A673 (cell line): Measurements from ENCODE around the gene CFL1. TPM values are rescaled to one million over a fixed set of nuclear protein-coding genes. Genes with fewer than 3 reads are reported as not detected.

Experiments used
- BruUV-seq: library from RNA; stranded (reverse); fragments of 400-500 nt; replicated peaks from 2 replicates; lab custom pipeline; 2021; lab: Mats Ljungman, UMichigan
- CTCF ChIA-PET: fragments of 300-600 bp; sonication (Branson Sonifier 250); formaldehyde crosslinking; loops from one replicate; lab custom pipeline; 2022; ENCODE audit warnings: antibody characterized with exemption; lab: Charles Lee
- POLR2A ChIA-PET: fragments of 300-600 bp; sonication (Branson Sonifier 250); formaldehyde crosslinking; loops from one replicate; lab custom pipeline; 2022; ENCODE audit warnings: antibody characterized with exemption; ENCODE audit not compliant: low non-redundant PET; lab: Charles Lee
- DNase-seq: peaks from one replicate; pipeline ENCODE4 v3.0.0-alpha.2; 2015; ENCODE audit warnings: low spot score
- H3K27ac ChIP-seq: fragments of 200-600 bp; sonication (generic); 2 replicates; pipeline ENCODE4 v1.5.1; 2016; ENCODE audit warnings: mixed run types, low read depth, mild to moderate bottlenecking, mixed read lengths, antibody characterized with exemption, low read length; ENCODE audit not compliant: poor library complexity, severe bottlenecking
- H3K27me3 ChIP-seq: fragments of 200-600 bp; sonication (generic); replicated peaks from 2 replicates; pipeline ENCODE4 v1.6.1; 2017; ENCODE audit warnings: mixed run types, low read depth, mild to moderate bottlenecking, mixed read lengths, antibody characterized with exemption, low read length; ENCODE audit not compliant: insufficient read depth, poor library complexity
- H3K36me3 ChIP-seq: fragments of 200-600 bp; sonication (generic); 2 replicates; pipeline ENCODE4 v1.6.1; 2016; ENCODE audit warnings: mixed run types, mild to moderate bottlenecking, mixed read lengths, antibody characterized with exemption, low read length; ENCODE audit not compliant: insufficient read depth, poor library complexity, severe bottlenecking
- H3K4me1 ChIP-seq: fragments of 200-600 bp; sonication (generic); 2 replicates; pipeline ENCODE4 v1.6.1; 2017; ENCODE audit warnings: mixed run types, mild to moderate bottlenecking, mixed read lengths, antibody characterized with exemption, low read length; ENCODE audit not compliant: insufficient read depth, poor library complexity, severe bottlenecking
- H3K4me3 ChIP-seq: fragments of 200-600 bp; sonication (generic); 2 replicates; pipeline ENCODE4 v1.5.1; 2016; ENCODE audit warnings: low read depth, mixed run types, mild to moderate bottlenecking, mixed read lengths, low read length; ENCODE audit not compliant: poor library complexity, severe bottlenecking
- H3K9me3 ChIP-seq: fragments of 200-600 bp; sonication (generic); 2 replicates; pipeline ENCODE4 v1.6.1; 2016; ENCODE audit warnings: mixed run types, low read depth, mild to moderate bottlenecking, mixed read lengths, antibody characterized with exemption, low read length; ENCODE audit not compliant: poor library complexity, severe bottlenecking
- EZH2 ChIP-seq: fragments of 200-600 bp; sonication (generic); IDR thresholded peaks from 2 replicates; pipeline ENCODE4 v1.6.1; 2017; ENCODE audit warnings: borderline replicate concordance, low read depth, mild to moderate bottlenecking, mixed read lengths, antibody characterized with exemption, low read length; ENCODE audit not compliant: poor library complexity, severe bottlenecking
- intact Hi-C: fragments of 100-400 bp; cut with micrococcal nuclease; formaldehyde crosslinking; loops from one replicate; pipeline ENCODE4 v1.10.0; 2022; ENCODE audit not compliant: unreplicated experiment
- total RNA-seq: library from RNA; stranded (reverse); gene quantifications from 2 replicates; pipeline ENCODE4 v1.2.3, GENCODE V29; 2021
- TF ChIP-seq, protein P1 (sequence below): fragments of 300-800, 200-600 bp; sonication (generic); conservative IDR thresholded peaks from 2 replicates; pipeline ENCODE4 v1.5.1; 2017; ENCODE audit warnings: low read depth, mild to moderate bottlenecking, antibody characterized with exemption, low read length, moderate library complexity, mixed read lengths

The CFL1 gene
- total RNA-seq, 1 experiment from 2014 or later = 1,649 TPM

DNA sequence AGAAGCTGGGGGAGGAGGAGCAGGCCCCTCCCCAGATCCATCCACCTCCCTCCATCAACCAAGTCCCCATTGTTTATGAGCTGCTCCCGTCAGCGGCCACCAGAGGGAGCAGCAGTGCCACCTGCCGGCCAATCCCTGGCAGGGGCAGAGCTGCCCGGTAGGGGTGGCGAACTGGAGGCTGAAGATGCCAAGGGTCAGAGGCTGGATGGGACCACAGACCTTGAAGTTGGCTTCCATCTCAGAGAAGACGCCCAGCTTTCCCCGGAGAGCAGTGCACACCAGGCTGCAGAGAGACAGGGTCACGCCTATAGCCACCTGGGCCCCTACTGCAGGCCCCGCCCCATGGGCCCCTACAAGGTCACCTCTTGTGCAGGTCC lies 26.7 kb upstream of the CFL1 start:
- ChIA-PET POLR2A (interaction anchor here (0.5 to 0.9 kb wide), 2 partner anchors 18 to 1536 kb away, joined by 3 to 13 read pairs; no protein-coding TSS in a partner anchor), CTCF (interaction anchor here (0.6 to 2.3 kb wide), 11 partner anchors 11 to 946 kb away, joined by 3 to 16 read pairs (median 5); partner anchors contain the start of genes FOSL1 and MUS81)
- Histone ChIP-seq H3K4me1 (peaks cover 14% of the 10 kb centered on the region), H3K4me3 (no peak overlapping the region), H3K9me3 (no peaks in the 10 kb centered on the region), H3K36me3 (peaks cover 48% of the 10 kb centered on the region), H3K27me3 (no peaks in the 10 kb centered on the region), H3K27ac (no peak overlapping the region)
- DNase-seq = peak; percentile 84
- TF ChIP-seq, protein P1, sequence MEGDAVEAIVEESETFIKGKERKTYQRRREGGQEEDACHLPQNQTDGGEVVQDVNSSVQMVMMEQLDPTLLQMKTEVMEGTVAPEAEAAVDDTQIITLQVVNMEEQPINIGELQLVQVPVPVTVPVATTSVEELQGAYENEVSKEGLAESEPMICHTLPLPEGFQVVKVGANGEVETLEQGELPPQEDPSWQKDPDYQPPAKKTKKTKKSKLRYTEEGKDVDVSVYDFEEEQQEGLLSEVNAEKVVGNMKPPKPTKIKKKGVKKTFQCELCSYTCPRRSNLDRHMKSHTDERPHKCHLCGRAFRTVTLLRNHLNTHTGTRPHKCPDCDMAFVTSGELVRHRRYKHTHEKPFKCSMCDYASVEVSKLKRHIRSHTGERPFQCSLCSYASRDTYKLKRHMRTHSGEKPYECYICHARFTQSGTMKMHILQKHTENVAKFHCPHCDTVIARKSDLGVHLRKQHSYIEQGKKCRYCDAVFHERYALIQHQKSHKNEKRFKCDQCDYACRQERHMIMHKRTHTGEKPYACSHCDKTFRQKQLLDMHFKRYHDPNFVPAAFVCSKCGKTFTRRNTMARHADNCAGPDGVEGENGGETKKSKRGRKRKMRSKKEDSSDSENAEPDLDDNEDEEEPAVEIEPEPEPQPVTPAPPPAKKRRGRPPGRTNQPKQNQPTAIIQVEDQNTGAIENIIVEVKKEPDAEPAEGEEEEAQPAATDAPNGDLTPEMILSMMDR = peak; percentile 100
- TF ChIP-seq EZH2 = no peak
- BruUV-seq = no TSS peak
- intact Hi-C loops = loop anchor here (1.0 kb wide), 1 partner anchor 105 kb away; no protein-coding TSS in a partner anchor

DNA sequence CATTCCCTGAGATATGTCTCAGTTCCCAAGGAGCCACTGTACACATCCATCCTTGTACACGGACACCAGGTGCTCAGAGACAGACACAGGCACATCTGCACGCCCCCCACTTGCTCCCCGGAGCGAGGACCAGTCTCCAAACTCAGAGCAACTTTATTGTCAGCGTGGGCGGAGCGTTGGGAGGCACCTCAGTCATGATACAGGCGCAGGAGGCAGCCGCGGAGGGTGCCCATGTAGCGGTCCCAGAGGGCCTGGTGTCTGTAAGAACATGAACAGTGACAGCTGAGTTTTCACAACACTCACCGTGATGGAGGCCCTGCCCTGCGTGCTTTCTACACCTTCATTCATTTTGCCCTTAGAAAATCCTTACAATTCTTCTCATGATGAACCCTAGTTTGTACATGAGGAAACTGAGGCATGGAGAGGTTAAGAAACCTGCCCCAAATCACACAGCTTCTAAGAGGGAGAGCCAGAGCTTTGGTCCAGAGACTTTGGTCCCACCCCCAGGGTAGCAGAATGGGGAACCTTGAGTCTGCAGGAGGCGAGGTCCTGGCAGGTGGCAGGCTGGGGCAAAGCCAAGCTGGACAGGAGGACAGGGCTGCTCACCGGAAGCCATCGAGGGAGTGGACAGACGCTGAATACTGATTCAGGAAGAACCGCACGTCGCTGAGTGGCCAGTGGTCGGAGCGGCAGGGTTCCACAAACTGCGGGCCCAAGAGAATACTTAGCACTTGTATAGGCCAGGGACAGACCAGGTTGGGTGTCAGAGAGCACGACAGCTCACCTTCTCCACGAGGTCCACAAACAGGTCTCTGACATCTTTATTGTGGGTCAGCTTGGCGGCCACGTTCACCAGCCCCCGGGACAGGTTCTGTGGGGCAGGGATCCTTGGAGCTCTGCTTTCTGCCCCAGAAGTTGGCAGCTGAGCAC lies 26.1 kb upstream of the CFL1 start:
- intact Hi-C loops = loop anchor here (1.0 kb wide), 1 partner anchor 105 kb away; no protein-coding TSS in a partner anchor
- DNase-seq = no peak
- Histone ChIP-seq H3K4me1 (peaks cover 8% of the 10 kb centered on the region), H3K27ac (no peak overlapping the region), H3K36me3 (peaks cover 48% of the 10 kb centered on the region), H3K27me3 (no peaks in the 10 kb centered on the region), H3K9me3 (no peaks in the 10 kb centered on the region), H3K4me3 (no peak overlapping the region)
- CTCF ChIA-PET = interaction anchor here (0.6 to 2.3 kb wide), 10 partner anchors 10 to 946 kb away, joined by 3 to 16 read pairs (median 6); partner anchors contain the start of gene MUS81
- no TSS peak for BruUV-seq
- POLR2A ChIA-PET = interaction anchor here (0.9 kb wide), 1 partner anchor 18 kb away, joined by 13 read pairs; no protein-coding TSS in a partner anchor
- TF ChIP-seq, protein P1 = no peak
- no peak for TF ChIP-seq EZH2

DNA sequence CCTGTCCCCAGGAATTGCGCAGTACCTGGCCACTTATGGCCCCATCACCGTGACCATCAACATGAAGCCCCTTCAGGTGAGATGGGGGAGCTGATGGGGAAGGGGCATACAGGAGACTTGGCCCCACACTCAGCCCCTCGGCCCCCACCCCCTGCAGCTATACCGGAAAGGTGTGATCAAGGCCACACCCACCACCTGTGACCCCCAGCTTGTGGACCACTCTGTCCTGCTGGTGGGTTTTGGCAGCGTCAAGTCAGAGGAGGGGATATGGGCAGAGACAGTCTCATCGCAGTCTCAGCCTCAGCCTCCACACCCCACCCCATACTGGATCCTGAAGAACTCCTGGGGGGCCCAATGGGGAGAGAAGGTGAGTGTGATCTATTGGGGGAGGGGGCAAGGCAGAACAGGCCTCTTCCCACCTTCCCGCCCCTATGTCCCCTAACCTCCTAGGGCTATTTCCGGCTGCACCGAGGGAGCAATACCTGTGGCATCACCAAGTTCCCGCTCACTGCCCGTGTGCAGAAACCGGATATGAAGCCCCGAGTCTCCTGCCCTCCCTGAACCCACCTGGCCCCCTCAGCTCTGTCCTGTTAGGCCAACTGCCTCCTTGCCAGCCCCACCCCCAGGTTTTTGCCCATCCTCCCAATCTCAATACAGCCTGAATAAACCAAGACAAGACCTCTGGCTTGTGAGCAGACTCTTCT lies 25.2 kb upstream of the CFL1 start:
- no peak for TF ChIP-seq EZH2
- TF ChIP-seq, protein P1 = no peak
- H3K9me3 ChIP-seq = no peaks in the 10 kb centered on the region
- H3K36me3 ChIP-seq = peaks cover 48% of the 10 kb centered on the region
- H3K4me1 ChIP-seq = peaks cover 7% of the 10 kb centered on the region
- no TSS peak for BruUV-seq
- no peak for DNase-seq
- intact Hi-C loops = no loop called here
- ChIA-PET POLR2A (no interaction called here), CTCF (no interaction called here)
- H3K27me3 ChIP-seq = no peaks in the 10 kb centered on the region
- H3K27ac ChIP-seq = no peak overlapping the region
- no peak overlapping the region for H3K4me3 ChIP-seq
